GM18907 (cell line): ENCODE results near the gene NEGR1.

Experiments
- ATAC-seq: cut with Tn5 transposase; IDR thresholded peaks from one replicate; pipeline ENCODE4 v1.9.1; 2021; ENCODE audit warnings: mild to moderate bottlenecking, moderate library complexity; ENCODE audit not compliant: unreplicated experiment

NEGR1 gene

GRCh38 chr1:71649608-71650007 lies 632.7 kb downstream of the NEGR1 start:
- no peak for ATAC-seq

- ATAC-seq, result no peak
Observed at GRCh38 chr1:71647513-71648300, 634.6 kb downstream of the NEGR1 start.

- ATAC-seq, result no peak
Observed at GRCh38 chr1:71645015-71645414, 637.3 kb downstream of the NEGR1 start.

- ATAC-seq, result no peak
Observed at GRCh38 chr1:71641903-71642302, 640.4 kb downstream of the NEGR1 start.

- ATAC-seq, result no peak
Observed at GRCh38 chr1:71640998-71641397, 641.3 kb downstream of the NEGR1 start.

GRCh38 chr1:71640116-71640515 lies 642.2 kb downstream of the NEGR1 start:
- no peak for ATAC-seq

- no peak for ATAC-seq
Observed at GRCh38 chr1:71638081-71638766, 644.1 kb downstream of the NEGR1 start.

GRCh38 chr1:71635568-71635967 lies 646.8 kb downstream of the NEGR1 start:
- ATAC-seq, result no peak

- no peak for ATAC-seq
Observed at GRCh38 chr1:71634159-71634558, 648.2 kb downstream of the NEGR1 start.

- no peak for ATAC-seq
Observed at GRCh38 chr1:71630073-71630472, 652.3 kb downstream of the NEGR1 start.

GRCh38 chr1:71625004-71625403 lies 657.3 kb downstream of the NEGR1 start:
- ATAC-seq, result no peak

- no peak for ATAC-seq
Observed at GRCh38 chr1:71623888-71624287, 658.5 kb downstream of the NEGR1 start.

- ATAC-seq, result no peak
Observed at GRCh38 chr1:71621785-71622184, 660.6 kb downstream of the NEGR1 start.

- no peak for ATAC-seq
Observed at GRCh38 chr1:71618766-71619530, 663.4 kb downstream of the NEGR1 start.

GRCh38 chr1:71618191-71618590 lies 664.1 kb downstream of the NEGR1 start:
- no peak for ATAC-seq

GRCh38 chr1:71610476-71610875 lies 671.9 kb downstream of the NEGR1 start:
- ATAC-seq, result no peak

GRCh38 chr1:71603044-71603776 lies 679.1 kb downstream of the NEGR1 start:
- no peak for ATAC-seq

GRCh38 chr1:71600023-71600422 lies 682.3 kb downstream of the NEGR1 start:
- ATAC-seq, result no peak

GRCh38 chr1:71599306-71599705 lies 683.0 kb downstream of the NEGR1 start:
- no peak for ATAC-seq

- no peak for ATAC-seq
Observed at GRCh38 chr1:71593523-71593922, 688.8 kb downstream of the NEGR1 start.
